Right ventricle myocardium inferior (tissue), 1 donor: ENCODE data around the gene NDOR1. TPM values are rescaled to one million over a fixed set of nuclear protein-coding genes. Genes with fewer than 3 reads are reported as not detected.
A peak's percentile ranks its signal among the peaks of the same experiment; 100 is the strongest.

Source experiments
- ATAC-seq: fragments of 200-7000 bp; cut with Tn5 transposase; one replicate; pipeline ENCODE4 v1.9.1; 2020; ENCODE audit warnings: mild to moderate bottlenecking, moderate library complexity
- DNase-seq: peaks from one replicate; pipeline ENCODE4 v3.0.0; 2021; ENCODE audit errors: missing footprints
- intact Hi-C: fragments of 100-400 bp; cut with DNase I; formaldehyde crosslinking; loops from one replicate; pipeline ENCODE4 v1.11.0; 2022
- total RNA-seq: library from RNA; stranded (reverse); fragmentation: NEBNext Ultra II Directional; extraction: Animal tissue kit (Norgen Biotek cat#: 25700); gene quantifications from one replicate; pipeline ENCODE4 v1.2.1, GENCODE V29; 2021
- donor health status: DM: no; HTN: yes; CAD: no; lungs with severe emphysema.

NDOR1 gene
- total RNA-seq, 1 donor from 2014 or later, result 5.9 TPM

DNA sequence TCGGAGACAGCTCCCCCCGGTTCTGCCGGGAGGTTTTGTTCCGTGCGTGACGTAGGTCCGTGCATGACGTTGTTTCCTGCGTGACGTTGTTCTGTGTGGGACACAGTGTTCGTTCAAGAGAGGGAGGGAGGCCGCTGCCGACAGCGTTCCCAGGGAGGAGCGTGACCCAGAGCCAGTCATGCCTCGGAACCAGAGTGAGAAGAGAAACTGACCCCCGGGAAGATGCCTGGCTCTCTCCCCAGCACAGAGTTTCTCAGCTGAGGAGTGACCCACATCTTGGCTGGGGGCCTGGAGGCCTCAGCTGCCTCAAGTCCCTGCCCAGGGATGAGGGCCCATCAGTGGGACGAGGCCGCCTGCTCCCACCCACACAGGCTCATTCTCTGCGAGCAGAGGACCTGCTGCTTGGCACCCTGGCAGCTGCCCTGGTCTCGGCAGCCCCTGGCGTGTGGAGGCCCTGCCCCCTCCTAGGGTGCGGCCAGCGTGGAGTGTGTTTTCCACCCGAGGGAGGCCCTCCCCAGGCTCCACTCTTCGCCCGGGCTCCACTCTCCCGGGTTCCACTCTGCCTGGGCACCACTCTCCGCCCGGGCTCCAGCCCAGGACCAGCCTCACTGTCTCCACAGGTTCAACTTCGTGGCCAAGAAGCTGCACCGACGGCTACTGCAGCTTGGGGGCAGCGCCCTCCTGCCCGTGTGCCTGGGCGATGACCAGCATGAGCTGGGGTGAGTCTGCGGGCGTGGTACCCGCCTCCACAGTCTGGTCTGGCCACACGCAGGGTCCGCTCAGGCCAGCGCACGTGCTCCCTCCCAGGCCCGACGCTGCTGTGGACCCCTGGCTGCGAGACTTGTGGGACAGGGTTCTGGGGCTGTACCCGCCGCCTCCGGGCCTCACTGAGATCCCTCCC, 7.9 kb downstream of the NDOR1 start:
- intact Hi-C loops, result no loop called here
- ATAC-seq (no peak), DNase-seq (no peak)

DNA sequence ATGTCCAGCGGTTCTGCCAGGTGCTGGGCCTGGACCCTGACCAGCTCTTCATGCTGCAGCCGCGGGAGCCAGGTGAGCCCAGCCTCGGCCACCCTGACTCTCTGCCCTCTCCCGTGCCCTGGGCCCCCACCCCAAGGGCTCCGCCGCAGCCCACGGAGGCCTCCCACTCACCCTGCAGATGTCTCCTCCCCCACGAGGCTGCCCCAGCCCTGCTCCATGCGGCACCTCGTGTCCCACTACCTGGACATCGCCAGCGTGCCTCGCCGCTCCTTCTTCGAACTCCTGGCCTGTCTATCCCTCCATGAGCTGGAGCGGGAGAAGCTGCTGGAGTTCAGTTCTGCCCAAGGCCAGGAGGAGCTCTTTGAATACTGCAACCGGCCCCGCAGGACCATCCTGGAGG, 9.1 kb downstream of the NDOR1 start:
- intact Hi-C loops, result no loop called here
- DNase-seq (no peak), ATAC-seq (no peak)

DNA sequence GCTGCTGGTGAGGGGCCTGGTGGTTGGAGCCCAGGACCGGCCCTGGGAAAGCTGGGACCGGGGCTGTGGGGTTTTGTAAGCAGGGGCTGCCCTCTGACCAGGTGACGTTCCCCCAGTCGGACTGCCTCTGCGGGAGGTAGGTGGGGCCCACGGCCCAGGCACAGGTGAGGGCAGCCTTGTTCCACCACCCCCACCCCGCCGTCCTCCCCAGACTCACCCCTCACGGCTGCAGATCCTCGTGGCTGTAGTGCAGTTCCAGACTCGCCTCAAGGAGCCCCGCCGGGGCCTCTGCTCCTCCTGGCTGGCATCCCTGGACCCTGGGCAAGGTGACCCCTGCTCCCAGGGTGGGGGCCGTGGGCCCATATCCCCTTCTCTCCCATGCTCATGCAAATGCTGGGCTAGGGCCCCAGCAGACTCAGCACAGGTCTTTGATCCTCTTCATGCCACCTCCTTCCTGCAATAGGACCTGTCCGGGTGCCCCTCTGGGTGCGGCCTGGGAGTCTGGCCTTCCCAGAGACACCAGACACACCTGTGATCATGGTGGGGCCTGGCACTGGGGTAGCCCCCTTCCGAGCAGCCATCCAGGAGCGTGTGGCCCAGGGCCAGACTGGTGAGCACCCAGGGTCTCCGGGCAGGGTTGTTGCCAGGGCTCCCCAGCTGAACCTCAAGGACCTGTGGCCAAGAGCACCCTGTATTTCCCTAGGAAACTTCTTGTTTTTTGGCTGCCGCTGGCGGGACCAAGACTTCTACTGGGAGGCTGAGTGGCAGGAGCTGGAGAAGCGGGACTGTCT, 9.9 kb downstream of the NDOR1 start:
- ATAC-seq (no peak), DNase-seq (no peak)
- intact Hi-C loops, result no loop called here

DNA sequence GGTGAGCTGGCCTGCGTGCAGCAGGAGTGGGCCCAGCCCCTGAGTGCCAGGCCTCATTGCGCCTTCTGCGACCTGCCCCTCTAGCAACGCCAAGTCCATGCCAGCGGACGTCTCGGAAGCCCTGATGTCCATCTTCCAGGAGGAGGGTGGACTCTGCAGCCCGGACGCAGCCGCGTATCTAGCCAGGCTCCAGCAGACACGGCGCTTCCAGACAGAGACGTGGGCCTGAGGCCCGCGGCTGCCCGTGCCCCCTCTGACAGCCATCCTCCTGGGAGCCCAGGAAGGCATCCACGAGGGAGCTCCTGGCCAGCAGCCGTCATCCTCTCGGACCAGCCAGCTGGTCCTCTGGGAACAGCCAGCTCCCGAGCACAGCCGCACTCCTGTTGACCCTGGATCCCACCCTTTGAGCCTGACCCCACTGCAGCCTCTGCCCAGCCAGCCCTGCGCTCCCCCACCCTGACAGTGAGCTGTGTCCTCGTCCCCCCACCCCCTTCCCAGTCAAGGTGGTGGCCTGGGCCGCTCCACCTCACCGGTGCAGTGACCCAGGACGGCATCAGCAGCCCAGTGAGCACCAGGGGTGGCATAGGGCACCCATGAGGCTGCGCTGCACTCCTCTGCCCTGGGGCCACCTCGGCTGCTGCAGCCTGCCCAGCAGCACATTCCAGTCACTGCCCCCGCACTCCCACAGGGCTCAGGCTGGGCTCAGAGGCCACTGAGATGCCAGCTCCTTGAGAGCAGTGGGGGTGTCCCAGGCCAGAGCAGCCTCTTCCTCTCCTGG, 10.9 kb downstream of the NDOR1 start:
- no peak for ATAC-seq
- DNase-seq, result no peak
- intact Hi-C loops, result no loop called here

DNA sequence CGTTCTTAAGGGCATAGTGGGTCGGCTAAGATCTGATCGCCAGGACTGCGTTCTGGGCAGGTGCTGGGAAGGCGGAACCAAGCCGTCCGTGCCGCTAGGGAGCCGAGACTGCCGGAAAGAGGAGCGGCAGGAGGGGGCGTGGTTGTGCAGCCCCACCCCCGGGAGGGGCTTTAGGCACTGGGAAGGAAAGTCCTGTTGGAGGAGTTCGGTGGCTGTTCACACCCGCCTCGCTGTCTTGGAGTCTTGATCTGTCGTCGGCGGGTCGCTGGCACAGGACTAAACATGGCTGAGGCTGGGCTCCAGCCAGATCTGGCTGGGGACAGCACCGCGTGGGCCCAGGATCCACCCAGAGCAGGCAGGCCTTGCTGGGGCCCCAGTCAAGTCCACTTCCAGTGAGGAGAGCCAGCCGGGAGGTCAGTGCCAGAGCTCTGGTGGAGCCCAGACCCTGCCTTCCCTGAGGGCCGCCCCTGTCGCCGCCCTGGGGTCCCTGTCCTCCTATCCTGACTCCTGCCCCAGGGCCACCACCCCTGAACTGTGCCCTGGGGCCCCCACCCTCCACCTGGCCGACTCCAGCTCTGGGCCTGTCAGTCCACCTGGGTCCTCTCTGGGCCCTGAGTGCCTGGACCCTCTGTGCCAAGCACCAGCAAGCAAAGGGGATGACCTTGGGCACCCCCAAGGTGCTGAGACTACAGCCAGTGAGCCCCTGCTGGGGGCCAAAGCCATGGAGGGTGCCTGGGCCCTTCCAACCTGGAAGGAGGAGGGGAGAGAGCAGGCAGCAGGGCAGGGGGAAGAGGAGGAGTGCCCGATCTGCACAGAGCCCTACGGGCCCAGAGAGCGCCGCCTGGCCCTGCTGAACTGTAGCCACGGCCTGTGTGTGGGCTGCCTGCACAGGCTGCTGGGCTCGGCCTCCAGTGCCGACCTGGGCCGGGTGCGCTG, 12.0 kb downstream of the NDOR1 start:
- intact Hi-C loops, result no loop called here
- peak; percentile 83 for DNase-seq
- ATAC-seq, result peak; percentile 63

DNA sequence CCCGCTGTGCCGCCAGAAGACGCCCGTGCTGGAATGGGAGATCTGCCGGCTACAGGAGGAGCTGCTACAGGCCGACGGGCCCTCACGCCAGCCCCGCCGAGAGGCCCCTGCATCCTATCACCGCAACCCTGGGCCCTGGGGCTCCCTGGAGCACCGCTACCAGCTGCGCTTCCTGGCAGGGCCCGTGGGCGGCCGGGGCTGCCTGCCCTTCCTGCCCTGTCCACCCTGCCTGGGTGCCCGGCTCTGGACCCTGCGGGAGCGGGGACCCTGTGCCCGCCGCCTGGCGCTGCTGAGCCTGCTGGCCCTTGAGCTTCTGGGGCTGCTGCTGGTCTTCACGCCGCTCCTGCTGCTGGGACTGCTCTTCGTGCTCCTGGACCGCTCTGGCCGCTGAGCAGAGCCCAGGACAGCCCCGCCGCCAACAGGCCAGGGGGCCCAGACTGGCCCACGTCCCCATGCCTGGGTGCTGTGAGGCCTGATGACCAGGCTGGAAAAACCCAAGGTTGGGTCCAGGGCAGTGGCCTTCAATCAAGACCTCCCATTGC, 12.8 kb downstream of the NDOR1 start:
- DNase-seq (no peak), ATAC-seq (no peak)
- intact Hi-C loops, result no loop called here

DNA sequence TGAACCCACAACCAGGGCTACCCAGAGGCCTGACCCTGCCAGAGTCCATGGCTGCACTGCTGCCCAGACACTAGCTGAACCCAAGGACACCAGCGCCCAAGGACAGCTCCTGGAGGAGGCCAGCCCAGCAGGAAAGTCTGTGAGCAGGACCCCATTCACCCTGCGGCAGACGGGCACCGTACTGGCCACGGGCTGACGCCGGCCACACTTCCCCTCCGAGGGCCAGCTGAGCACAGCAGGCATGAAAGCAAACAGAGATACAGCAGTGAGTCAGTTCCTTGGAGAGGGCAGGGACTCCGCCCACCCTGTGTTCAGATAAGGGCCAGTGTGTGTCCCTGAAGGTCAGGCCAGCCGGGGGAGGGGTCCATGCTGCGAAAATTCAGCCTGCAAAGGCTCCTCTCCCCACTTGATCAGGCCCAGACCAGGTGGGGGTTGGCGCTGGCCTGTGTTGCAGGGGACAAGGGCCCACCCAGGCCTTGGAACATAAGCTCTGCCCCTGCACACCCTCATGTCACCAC, 13.3 kb downstream of the NDOR1 start:
- DNase-seq (no peak), ATAC-seq (no peak)
- intact Hi-C loops, result no loop called here

DNA sequence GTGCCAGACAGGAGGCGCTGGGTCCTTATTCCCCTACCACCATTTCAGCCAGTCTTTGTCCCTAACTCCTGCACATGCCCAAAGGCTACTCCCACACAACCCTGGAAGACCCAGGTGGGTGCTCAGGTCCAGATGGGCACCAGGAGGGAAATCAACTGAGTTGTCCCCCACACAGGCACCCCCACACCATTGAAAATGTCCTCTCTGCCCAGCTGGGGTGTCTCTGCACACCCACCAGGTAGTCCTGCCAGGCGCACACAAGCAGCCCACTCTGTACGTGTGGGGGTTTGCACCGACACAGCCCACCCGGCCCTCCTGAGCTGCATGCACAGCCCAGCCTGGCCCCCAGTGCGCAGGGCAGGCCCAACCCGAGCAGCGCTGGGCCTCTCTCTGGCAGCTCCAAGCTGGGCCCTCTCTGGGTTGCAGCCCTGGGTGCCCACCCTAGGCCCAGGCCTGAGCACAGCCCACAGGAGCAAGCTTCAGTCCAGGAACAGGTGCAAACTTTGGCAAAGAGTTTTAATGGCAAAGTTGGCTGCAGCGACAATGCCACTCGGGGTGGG, 14.3 kb downstream of the NDOR1 start:
- intact Hi-C loops, result loop anchor here (5.0 kb wide), 1 partner anchor 428 kb away; the partner anchor contains the start of gene TMEM141
- DNase-seq (no peak), ATAC-seq (no peak)

DNA sequence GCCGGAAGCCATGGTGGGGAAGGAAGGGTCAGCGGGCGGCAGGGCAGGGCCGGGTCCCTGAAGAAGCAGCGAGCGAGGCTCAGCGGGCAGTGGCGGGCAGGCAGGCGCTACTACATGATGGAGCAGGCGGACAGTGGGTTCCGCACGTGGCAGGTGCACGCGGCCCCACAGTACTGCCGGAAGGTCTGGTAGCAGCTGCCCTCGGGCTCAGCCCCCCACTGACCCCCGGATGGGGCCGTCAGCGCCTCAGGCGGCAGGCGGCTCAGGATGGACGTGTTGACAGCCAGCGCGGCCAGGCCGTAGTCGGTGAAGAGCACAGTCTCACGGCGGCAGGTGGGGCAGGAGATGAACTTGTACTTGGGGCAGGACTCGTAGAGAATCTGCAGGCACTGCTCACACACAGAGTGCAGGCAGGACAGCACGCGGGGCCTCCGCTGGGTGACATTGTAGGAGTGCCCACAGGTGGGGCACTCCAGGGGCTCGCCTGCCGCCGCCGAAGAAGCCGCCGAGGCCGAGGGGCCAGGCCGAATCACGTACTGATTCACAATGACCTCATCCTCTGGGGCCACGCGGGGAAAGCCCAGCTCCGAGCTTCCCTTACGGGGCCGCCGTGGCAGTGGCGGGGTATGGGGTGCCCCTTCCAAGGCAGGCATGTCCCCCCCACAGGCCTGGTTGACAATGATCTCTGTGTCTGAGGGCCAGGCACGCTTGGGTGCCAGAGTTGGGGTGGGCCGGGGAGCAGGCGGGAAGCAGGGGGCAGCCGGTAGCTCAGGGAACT, 15.0 kb downstream of the NDOR1 start:
- ATAC-seq, result no peak
- DNase-seq, result no peak
- intact Hi-C loops, result loop anchor here (5.0 kb wide), 1 partner anchor 428 kb away; the partner anchor contains the start of gene TMEM141

DNA sequence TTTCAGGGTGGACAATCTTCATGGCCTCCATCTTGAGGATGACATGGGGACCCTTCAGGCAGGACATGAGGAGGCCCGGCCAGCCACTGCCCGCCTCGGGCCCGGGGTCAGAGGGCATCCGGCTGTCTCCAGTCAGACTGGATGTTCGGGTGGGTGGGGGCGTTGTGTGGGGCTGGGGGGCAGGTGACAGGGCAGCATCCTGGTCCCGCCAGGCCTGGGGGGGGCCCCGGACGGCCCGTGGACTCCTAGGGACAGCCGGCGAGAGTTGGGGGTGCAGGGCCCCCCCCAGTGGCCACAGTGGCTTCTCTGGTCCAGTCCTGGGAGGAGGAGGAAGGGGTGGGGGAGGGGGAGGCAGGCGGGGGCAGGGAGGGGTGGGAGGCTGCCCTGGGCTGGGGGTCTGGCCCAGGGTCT, 15.6 kb downstream of the NDOR1 start:
- no peak for ATAC-seq
- intact Hi-C loops, result loop anchor here (5.0 kb wide), 1 partner anchor 429 kb away; the partner anchor contains the start of gene TMEM141
- DNase-seq, result no peak

DNA sequence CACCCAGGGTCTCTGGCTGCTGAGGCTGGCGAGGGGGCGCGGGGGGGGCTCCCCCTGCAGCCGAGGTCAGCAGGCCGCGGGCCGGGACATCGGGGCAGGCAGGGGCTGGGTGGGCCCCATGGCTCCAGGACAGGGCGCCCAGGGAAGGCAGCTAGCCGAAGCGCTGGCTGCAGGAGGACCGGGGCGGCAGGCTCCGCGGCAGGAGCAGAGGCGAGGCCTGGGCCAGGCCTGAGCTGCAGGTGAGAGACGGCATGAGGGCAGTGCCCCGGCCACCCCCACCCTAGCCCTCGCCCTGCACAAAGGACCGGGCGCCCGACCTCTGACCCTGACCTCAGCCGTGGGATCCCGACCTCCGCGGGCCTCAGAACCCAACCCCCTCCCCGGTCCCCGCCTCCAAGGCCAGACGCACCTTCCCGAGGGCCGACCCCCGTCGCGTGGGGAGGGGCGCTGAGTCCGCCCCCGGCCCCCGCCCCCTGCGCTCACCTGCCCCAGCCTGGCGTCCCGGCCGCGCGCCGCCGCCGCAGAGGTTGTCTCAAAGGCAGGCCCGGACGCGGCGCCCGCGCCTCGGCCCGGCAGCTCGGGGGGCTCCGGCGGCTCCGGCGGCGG, 16.1 kb downstream of the NDOR1 start:
- no peak for ATAC-seq
- DNase-seq, result no peak
- intact Hi-C loops, result loop anchor here (2.0 to 5.0 kb wide), 2 partner anchors 33 to 429 kb away; partner anchors contain the start of genes ANAPC2, SSNA1 and TMEM141

DNA sequence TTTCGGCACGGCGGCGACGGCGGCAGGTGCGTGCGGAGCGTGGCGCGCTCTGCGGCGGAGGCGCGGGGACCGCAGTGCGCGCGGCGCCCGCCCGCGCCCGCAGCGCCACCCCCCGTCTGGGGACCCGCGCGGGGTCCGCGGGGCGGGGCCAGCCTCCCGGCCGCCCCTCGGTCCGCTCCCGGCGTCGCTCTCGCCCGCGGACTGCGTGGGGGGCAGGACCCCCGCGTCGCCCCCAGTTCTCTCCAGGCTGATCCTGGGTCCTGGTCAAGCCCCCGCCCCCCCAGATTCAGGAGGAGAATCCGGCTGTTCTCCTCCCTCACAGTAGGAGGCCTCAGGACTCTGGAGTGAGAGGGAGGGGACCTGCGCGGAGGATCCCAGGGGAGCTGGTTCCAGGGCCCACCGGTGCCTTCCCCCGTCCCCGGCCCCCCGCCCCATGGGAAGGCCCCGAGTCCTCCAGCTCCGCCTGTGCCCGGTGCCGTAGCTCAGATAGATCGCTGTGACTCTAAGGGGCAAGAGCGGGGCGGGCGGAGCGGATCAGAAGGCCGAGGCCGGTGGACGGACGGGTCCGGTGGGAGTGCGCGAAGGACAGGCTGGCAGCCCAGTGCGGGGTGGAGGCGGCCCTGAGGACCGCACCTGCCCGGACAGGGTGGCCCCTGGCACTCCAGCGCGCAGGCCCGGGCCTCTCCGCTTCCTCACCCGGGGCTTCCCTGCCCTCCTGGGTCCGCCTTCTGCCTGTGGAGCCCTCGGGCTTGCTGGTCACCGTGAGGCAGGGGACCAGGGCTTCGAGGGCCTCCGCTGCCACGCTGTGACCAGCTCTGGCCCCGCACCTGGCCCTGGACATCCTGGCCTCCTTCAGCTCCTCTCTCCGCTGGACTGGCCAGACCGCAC, 16.9 kb downstream of the NDOR1 start, which contains the start of gene RNF208:
Gene RNF208 (minus strand): TSS at position 51 of the 888 bp plus-strand sequence. CDS start 1,028 bp downstream, outside the sequence.
- peak; percentile 77 for DNase-seq
- intact Hi-C loops, result loop anchor here (2.0 to 5.0 kb wide), 2 partner anchors 34 to 430 kb away; partner anchors contain the start of genes ANAPC2, SSNA1 and TMEM141
- peak; percentile 2 for ATAC-seq

DNA sequence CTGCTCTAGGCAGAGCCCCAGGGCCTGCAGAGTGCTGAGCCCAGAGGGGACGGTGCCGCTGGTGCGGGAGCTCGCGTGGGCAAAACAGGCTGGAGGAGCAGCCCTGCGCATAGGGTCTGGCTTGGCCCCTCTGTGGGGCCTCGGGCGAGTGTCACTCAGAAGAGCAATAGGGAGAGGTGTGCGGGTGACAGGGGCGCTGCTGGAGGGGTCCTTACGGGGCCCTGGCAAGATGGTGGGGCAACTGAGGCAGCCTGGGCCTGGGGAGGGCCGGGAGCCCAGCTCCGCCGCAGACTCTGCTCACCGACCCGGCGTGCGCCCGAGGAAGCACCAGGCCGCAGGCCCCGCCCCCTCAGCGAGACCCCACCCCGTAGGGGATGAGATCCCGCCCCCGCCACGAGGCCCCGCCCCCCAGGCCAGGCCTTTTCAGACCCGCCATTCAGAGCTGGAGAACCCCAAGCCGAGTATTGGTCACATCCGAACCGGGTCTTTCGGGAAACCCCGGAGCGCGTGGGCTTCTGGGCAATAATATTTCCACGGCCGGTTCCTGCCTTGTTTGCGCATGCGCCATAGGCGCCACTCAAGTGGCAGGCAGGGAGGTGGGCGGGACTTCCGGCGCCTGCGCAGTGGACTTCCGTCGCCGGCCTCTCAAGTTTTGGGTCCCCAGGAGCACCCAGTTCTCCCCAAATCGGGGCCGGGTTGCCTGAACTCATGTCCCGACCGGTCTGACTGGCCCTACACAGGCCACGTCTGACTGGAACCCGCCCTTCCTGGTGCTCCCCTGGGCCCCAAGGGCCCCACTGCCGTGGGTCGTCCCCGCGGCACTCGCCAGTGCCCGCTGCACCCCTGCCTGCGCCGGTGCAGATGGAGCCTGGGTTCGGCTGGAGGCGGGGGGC, 17.8 kb downstream of the NDOR1 start:
- DNase-seq (peak; percentile 98), ATAC-seq (peak; percentile 93)
- intact Hi-C loops, result loop anchor here (2.0 to 5.0 kb wide), 2 partner anchors 35 to 431 kb away; partner anchors contain the start of genes ANAPC2, SSNA1 and TMEM141
